HG03196 (cell line): ENCODE results near the gene SDCCAG8.
A peak's percentile ranks its signal among the peaks of the same experiment; 100 is the strongest.

ENCODE experiments used
- ATAC-seq: cut with Tn5 transposase; IDR thresholded peaks from one replicate; pipeline ENCODE4 v1.9.1; 2021; ENCODE audit not compliant: unreplicated experiment

SDCCAG8 gene

DNA sequence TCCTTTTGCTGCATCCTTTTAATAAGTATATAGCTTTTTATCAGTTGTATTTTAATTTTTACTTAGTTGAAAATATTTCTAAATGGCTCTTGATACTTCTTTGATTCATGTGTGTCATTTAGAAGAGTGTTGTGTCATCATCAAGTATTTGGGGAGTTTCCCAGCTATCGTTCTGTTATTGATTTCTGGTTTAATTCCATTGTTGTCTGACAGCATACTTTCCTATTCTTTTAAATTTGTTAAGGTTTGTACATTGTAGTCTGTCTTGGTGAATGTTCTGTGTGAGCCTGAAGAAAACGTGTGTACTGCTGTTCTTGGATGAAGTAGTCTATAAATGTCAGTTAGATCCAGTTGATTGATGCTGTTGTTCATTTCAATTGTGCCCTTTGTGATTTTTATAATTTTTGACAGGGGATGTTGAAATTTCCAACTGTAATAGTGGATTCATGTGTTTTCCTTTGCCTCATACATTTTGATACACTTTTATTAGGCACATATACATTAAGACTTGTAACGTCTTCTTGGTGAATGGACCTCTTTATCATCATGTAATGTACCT lies 24.8 kb downstream of the SDCCAG8 start:
- ATAC-seq: no peak

- ATAC-seq: no peak
Observed at GRCh38 chr1:243281672-243282071, 25.8 kb downstream of the SDCCAG8 start.

DNA sequence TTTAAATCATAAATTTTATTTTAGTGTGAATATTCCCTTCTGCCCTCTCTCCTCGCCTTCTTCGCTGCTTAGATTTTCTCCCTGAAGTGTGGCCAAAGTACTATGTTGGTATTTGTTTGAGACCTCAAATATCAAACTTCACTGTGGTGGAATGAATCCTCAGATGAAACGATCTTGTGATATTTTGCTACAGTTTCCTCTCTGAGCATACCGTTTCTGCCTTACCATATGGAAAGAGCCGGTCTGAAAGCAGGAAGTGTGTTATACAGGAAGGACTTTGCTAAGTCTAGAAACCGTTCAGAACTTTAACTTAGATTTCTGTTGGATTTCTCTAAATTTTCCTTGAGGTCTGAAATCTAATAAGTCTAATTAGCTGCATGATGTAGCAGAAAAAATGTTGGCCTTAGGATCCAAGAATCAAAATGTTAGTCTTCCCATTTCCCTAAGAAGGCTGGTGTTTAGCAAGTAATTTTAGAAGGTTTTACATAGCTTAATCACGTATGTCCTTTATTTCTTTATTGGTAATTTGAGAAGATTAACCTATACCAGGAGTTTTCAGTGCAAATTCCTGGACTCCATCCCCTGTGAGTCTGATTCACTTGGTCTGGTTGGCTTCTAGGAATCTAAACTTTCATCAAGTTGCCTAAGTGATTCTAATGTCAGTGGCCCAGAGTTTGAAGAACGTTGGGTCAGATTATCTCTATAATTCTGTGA lies 30.7 kb downstream of the SDCCAG8 start:
- no peak for ATAC-seq

GRCh38 chr1:243287123-243287460 lies 31.3 kb downstream of the SDCCAG8 start:
- ATAC-seq: no peak

GRCh38 chr1:243287652-243288051 lies 31.8 kb downstream of the SDCCAG8 start:
- ATAC-seq: peak; percentile 89

DNA sequence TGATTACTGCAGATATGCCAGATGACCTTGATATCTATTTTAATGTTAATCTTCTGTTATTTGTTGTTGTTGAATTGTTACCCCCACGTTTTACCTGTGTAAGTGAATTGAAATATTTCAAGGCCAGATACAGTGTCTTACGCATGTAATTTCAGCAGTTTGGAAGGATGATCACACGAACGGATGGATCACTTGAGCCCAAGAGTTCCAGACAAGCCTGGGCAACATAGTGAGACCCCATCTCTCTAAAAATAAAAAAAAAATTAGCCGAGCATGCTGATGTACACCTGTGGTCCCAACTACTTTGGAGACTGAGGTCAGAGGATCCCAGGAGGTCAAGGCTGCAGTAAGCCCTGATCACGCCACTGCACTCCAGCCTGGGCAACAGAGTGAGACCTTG lies 32.2 kb downstream of the SDCCAG8 start:
- ATAC-seq: peak; percentile 14

GRCh38 chr1:243291292-243291691 lies 35.5 kb downstream of the SDCCAG8 start:
- ATAC-seq: no peak

DNA sequence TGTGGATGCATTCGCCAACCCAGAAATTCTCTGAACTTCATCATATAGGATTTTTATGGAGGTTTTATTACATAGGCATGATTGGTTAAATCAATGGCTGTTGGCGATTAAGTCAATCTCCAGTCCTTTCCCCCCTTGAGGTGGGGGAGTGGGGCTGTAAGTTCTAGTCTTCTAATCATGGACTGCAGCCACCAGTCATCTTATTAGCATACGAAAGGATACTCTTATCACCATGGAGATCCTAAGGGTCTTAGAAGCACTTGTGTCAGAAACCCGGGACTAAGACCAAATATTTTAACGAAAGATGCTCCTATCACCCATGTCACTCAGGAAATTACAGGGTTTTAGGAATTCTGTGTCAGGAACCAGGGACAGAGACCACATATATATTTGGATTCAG lies 36.3 kb downstream of the SDCCAG8 start:
- ATAC-seq: no peak

DNA sequence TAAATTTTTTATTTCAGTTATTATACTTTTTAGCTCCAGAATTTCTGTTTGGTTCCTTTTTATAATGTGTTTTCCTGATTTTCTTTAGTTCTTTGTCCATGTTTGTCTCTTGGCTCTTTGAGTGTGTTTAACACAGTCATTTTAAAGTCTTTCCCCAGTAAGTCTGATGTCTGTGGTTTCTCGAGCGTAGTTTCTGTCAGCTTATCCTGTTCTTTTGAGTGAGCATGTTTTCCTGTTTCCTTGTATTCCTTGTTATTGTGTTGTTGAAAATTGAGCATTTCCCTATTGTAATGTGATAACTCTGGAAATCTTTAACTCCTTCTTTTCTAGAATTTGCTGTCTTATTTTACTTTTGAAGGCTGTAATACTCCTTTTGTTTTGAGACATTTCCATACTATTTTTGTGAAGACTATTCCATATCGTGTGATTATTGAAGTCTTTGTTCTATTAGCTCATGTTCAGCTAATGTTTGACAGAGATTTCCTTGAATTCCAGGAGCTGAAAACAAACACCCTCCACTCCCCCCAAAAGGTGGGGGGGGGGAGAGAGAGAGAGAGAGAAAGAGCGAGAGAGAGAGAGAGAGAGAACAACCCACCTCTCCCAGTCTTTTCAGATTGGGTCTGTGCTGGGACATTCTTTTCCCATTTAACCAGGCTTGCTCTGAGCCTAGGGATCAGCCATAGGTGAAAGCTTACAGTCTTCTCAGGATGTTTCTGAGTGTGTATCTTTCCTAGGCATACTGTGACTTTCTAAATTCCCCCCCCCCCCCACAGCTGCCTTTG lies 38.3 kb downstream of the SDCCAG8 start:
- no peak for ATAC-seq

DNA sequence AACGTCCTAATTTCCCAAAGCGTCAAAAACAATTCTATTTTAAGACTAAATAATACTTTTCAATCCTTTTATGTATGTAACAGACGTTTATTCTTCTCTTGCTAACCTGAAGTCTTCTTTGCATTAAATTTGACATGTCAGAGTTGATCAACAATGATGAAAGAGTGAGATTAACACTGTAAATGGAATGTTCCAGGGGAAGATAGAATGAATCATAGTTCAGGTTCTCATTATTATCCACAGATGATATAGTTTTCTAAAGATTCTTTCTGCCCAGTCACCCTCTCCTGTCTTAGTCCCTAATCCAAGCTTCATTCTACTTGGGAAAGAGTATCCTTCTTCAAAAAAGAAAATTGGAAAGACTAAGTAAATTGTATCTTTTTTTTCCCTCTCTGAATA lies 38.9 kb downstream of the SDCCAG8 start:
- no peak for ATAC-seq

GRCh38 chr1:243299069-243299468 lies 43.2 kb downstream of the SDCCAG8 start:
- no peak for ATAC-seq

DNA sequence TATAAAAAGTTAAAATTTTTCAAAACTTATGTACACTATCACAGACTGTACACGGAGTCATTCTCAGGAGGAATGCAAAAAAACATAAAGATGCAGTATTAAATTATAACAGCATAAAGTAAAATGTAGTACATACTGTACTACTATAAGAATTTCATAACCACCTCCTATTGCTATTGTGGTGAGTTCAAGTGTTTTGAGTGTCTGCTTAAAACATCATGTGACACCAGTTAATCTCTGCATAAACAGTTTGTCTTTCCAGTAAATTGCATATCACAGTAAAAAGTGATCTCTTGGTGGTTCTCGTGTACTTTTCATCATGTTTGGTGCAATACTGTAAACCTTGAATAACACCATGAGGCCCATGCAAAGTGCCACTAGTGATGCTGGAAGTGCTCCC lies 45.2 kb downstream of the SDCCAG8 start:
- ATAC-seq: no peak

- ATAC-seq: no peak
Observed at GRCh38 chr1:243311809-243312208, 56.0 kb downstream of the SDCCAG8 start.

DNA sequence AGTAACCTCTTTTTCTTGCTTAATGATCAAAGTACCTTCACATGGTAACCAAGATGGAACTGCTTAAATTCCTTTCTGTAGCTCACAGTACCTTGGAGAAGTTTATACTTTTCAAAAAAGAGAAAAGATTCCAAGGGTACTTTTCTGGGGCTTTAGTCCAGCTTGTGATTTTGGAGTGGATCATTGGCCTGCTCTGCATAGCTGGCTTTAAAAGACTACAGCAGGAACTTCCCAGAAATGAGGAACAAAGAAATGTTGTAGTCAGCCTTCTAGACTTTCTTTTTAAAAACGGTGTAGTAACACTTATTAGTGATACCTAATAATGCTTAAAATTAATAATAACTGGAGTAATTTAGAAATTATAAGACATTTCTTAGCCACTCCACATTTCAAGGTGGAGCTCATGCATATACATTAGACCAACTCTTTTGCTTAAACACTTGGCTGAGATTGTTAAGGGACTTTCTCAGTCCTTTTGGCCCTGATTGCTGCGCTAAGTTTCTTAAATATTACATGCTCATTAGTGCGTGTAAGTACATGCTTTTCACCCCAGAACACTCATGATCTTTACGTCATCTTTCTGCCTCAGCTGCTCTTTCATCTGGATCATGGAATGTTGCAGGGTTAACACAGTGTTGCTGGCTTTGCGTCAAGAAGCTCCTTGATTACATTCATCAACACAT lies 57.3 kb downstream of the SDCCAG8 start:
- ATAC-seq: peak; percentile 33

DNA sequence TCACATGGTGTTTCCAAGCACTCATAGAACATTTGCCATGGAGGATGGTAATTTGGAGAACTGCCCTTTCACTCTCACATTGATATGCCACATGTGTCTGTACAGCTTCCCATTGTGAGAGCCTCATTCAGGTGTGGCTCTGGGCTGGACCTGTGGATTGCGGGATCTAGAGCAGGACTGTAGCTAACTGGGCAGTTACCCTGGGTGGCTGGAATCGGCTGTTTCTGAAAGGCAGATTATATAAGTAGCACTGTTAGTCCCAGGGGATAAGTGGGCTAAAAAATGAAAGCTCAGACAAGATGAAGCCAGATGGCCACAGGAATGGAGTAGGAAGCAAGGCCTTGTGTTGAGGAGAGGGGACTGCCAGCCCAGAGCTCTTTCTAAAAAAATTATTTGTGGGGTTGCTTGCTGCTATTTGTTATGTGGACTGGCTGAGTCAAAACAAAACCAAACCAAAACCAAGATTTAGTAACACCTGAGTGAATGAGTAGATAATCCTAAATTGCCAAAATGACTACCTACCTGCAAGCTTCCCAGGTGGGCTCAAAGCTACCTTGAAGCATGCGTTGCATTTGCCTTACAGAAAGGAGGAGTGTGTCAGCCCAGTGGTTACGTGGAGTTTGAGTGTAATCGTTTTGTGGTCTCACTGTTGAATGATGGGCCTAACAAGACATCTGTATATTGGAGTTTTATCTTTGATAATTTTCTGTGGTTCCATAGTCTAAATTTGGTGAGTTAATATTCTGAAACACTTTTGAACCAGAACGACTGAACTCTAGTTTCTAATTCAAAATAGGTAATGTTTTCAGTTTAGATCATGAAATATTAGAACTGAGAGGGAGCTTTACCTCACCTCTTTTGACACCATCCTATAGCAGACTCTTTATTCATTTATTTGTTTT lies 58.0 kb downstream of the SDCCAG8 start:
- ATAC-seq: peak; percentile 81

DNA sequence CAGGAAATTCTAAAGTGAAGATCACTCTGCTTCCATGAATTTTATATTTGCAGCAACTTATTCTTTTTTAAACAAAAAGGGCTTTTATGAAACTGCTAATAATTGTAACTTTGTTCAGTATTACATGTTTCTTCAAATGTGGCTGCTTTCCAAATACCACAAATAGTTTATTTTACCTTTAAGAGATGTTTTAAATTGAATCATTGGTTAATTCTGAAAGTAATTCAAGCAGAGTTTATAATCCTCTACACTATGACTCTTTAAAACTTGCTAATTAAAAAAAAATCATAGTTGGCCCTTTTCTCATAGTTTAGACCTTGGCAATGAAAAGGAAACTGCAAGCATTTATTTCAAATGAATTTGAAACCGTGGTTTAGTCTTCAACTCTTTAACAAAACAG lies 59.6 kb downstream of the SDCCAG8 start:
- no peak for ATAC-seq

DNA sequence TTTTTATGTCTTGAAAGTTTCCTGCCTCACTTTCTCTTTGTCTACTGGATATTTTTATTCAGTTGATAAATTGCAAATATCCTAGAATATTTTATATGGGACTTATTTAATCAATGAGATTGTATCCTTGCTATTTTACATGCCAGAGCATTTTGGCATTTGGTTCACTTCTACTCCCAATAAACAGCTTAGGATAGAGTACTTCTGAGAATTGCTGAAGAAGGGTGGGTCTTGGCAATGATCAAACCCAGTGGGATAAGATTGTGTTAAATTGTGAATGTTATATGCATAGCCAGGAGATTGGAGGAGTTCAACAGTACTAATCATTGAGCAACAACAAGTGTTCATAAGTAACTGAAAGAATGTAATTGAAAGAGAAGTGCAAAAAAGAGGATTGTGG lies 60.1 kb downstream of the SDCCAG8 start:
- ATAC-seq: no peak

DNA sequence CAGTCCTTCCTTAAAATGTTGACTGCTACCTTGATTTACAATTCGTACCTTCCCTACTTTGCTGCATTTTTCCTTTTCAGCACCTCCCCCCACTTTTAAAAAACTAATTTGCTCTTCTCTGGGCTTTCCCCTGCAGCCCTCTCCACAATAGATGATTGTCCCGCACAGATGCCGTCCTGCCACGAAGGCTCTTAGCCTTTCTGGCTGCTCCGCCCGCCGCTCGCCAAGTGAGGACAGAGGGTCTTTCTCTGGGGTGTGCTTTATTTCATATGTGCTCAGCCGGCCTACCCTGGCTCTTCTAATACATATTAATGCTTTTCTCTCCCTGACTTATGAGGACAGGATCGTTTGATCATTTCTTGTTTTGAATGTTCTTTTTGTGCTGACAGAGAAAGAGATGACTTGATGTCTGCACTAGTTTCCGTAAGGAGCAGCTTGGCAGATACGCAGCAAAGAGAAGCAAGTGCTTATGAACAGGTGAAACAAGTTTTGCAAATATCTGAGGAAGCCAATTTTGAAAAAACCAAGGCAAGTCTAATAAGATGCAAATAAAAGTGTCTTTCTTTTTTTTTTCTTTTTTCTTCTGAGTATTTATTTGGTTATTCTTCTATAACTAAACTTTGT lies 60.6 kb downstream of the SDCCAG8 start:
- ATAC-seq: no peak

DNA sequence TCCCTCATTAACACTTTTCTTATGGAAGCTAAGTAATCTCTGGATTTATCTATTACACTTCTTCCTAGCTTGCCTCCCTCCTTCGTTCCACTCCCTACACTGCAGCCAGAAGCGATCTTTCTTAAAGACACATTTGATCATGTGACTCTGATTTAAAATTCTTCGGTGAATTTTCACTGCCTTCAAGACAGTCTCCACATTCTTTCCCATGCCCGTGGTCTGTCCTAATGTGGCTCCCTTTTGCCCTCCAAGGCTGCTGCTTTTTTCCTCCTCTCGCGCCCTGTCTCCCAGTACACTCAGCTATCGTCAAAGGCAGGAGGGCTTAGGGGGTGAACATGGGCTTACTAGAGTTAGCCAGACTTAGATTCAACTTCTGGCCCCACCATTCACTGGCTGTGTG lies 64.4 kb downstream of the SDCCAG8 start:
- ATAC-seq: no peak

- ATAC-seq: no peak
Observed at GRCh38 chr1:243322326-243322725, 66.5 kb downstream of the SDCCAG8 start.
